ENCODE results near the gene HPS4. TPM values are rescaled to one million over a fixed set of nuclear protein-coding genes. Genes with fewer than 3 reads are reported as not detected.
"Not testable (repeated sequence)": the region's sequence is repeated elsewhere in the genome, so short reads cannot be mapped to it uniquely, and the experiment has no call there.

Gene HPS4
- total RNA-seq: 10 to 100 TPM; 21.9 to 28.5 (median 24.5) TPM

GRCh38 chr22:26483439-26484359 is at the start of gene HPS4, which contains the start of gene SRRD:
Gene HPS4 (minus strand): TSS chr22:26483783. CDS start chr22:26481762, 2,021 bp downstream.
Gene SRRD (plus strand): TSS chr22:26483877. CDS start chr22:26483891, 14 bp downstream.
- Histone ChIP-seq H3K27ac (peak within 1 kb of the TSS; percentile 93 to 98 (median 97)), H3K27me3 (no peaks in the 10 kb centered on the region), H3K36me3 (peaks cover 0 to 19% (median 8%) of the 10 kb centered on the region in 3 donors), H3K4me3 (peak within 1 kb of the TSS; percentile 73 to 99 (median 92)), H3K9me3 (no peaks in the 10 kb centered on the region), H3K4me1 (peaks cover 38 to 72% (median 54%) of the 10 kb centered on the region in 3 donors)
- 0% methylated on average over 17 to 27 of the region's 85 CpGs for WGBS, 2 donors
- DNase-seq: peak; percentile 50
- intact Hi-C loops (cut with DNase I): no loop called here
- peak in 3 of 4 donors; percentile 74 to 92 (median 82) for TF ChIP-seq POLR2A (IDR thresholded peaks at IDR 0.05)
- TF ChIP-seq CTCF (IDR thresholded peaks at IDR 0.05): peak in 3 of 6 experiments; percentile 12 to 39 (median 13)

GRCh38 chr22:26529345-26529744 is 45.8 kb upstream of the HPS4 start:
- no peak overlapping the region for H3K4me3 ChIP-seq
- H3K27ac ChIP-seq: peak overlapping the region in 2 of 4 donors; percentile 29 to 34
- no peak for DNase-seq
- no peaks in the 10 kb centered on the region for H3K27me3 ChIP-seq
- peaks cover 8 to 77% (median 9%) of the 10 kb centered on the region in 3 donors for H3K36me3 ChIP-seq
- H3K9me3 ChIP-seq: no peaks in the 10 kb centered on the region
- intact Hi-C loops (cut with DNase I): no loop called here
- TF ChIP-seq CTCF (IDR thresholded peaks at IDR 0.05) (no peak), POLR2A (IDR thresholded peaks at IDR 0.05) (no peak)
- peaks cover 0 to 29% (median 13%) of the 10 kb centered on the region in 3 donors for H3K4me1 ChIP-seq
- 19 to 25% methylated on average over 2 of the region's 2 CpGs for WGBS, 2 donors

- intact Hi-C loops (cut with DNase I); H3K27me3 ChIP-seq; DNase-seq; H3K4me3 ChIP-seq; H3K9me3 ChIP-seq; H3K27ac ChIP-seq: not testable (repeated sequence)
- peaks cover 8 to 83% (median 9%) of the 10 kb centered on the region in 3 donors for H3K36me3 ChIP-seq
- 86 to 90% methylated on average over 7 to 9 of the region's 9 CpGs for WGBS, 2 donors
- peaks cover 0 to 20% (median 5%) of the 10 kb centered on the region in 3 donors for H3K4me1 ChIP-seq
These were observed 44.9 kb upstream of the HPS4 start for GRCh38 chr22:26528518-26528917.

GRCh38 chr22:26527574-26528465 is 44.2 kb upstream of the HPS4 start:
- Histone ChIP-seq H3K9me3 (no peaks in the 10 kb centered on the region), H3K4me3 (no peak overlapping the region), H3K27me3 (no peaks in the 10 kb centered on the region), H3K4me1 (peaks cover 0 to 13% (median 5%) of the 10 kb centered on the region in 3 donors), H3K27ac (no peak overlapping the region), H3K36me3 (peaks cover 8 to 84% (median 9%) of the 10 kb centered on the region in 3 donors)
- no peak for DNase-seq
- intact Hi-C loops (cut with DNase I): no loop called here
- 73 to 82% methylated on average over 13 to 15 of the region's 15 CpGs for WGBS, 2 donors
- no peak for TF ChIP-seq CTCF (IDR thresholded peaks at IDR 0.05)
- TF ChIP-seq POLR2A (IDR thresholded peaks at IDR 0.05): no peak

- H3K4me3 ChIP-seq: no peak overlapping the region
- intact Hi-C loops (cut with DNase I): no loop called here
- H3K27me3 ChIP-seq: no peaks in the 10 kb centered on the region
- WGBS, 2 donors: 56 to 100% methylated on average over 2 to 3 of the region's 3 CpGs
- peaks cover 3 to 81% (median 9%) of the 10 kb centered on the region in 3 donors for H3K36me3 ChIP-seq
- no peak overlapping the region for H3K27ac ChIP-seq
- no peak for TF ChIP-seq CTCF (IDR thresholded peaks at IDR 0.05)
- TF ChIP-seq POLR2A (IDR thresholded peaks at IDR 0.05): no peak
- H3K4me1 ChIP-seq: peaks cover 0 to 12% (median 5%) of the 10 kb centered on the region in 3 donors
- DNase-seq: no peak
- no peaks in the 10 kb centered on the region for H3K9me3 ChIP-seq
These were observed 43.6 kb upstream of the HPS4 start for GRCh38 chr22:26527167-26527566.
